SK-N-DZ (cell line): ENCODE data around the gene KMT5B.

Experiments
- DNase-seq: peaks from one replicate; pipeline ENCODE4 v3.0.0-alpha.2; 2015; ENCODE audit warnings: low spot score

KMT5B gene

GRCh38 chr11:68146010-68146540, 67.0 kb downstream of the KMT5B start:
- no peak for DNase-seq

- DNase-seq, result no peak
Observed at GRCh38 chr11:68145120-68145866, 67.8 kb downstream of the KMT5B start.

- no peak for DNase-seq
Observed at GRCh38 chr11:68143310-68143689, 69.8 kb downstream of the KMT5B start.

GRCh38 chr11:68142441-68143309, 70.4 kb downstream of the KMT5B start:
- no peak for DNase-seq

- no peak for DNase-seq
Observed at GRCh38 chr11:68142028-68142412, 71.1 kb downstream of the KMT5B start.

GRCh38 chr11:68141246-68142027, 71.7 kb downstream of the KMT5B start:
- no peak for DNase-seq

GRCh38 chr11:68140496-68141245, 72.4 kb downstream of the KMT5B start:
- DNase-seq, result no peak

- no peak for DNase-seq
Observed at GRCh38 chr11:68138237-68138636, 74.9 kb downstream of the KMT5B start.

GRCh38 chr11:68137833-68138232, 75.3 kb downstream of the KMT5B start:
- DNase-seq, result no peak

- DNase-seq, result no peak
Observed at GRCh38 chr11:68136866-68137265, 76.2 kb downstream of the KMT5B start.

- DNase-seq, result no peak
Observed at GRCh38 chr11:68135161-68135560, 77.9 kb downstream of the KMT5B start.

- no peak for DNase-seq
Observed at GRCh38 chr11:68133761-68134160, 79.3 kb downstream of the KMT5B start.

- no peak for DNase-seq
Observed at GRCh38 chr11:68130121-68130520, 83.0 kb downstream of the KMT5B start.

GRCh38 chr11:68128682-68129327, 84.3 kb downstream of the KMT5B start:
- no peak for DNase-seq

- no peak for DNase-seq
Observed at GRCh38 chr11:68127714-68128681, 85.1 kb downstream of the KMT5B start.

- DNase-seq, result no peak
Observed at GRCh38 chr11:68125164-68125563, 87.9 kb downstream of the KMT5B start.

- no peak for DNase-seq
Observed at GRCh38 chr11:68122936-68123539, 90.1 kb downstream of the KMT5B start.

GRCh38 chr11:68121067-68121899, 91.8 kb downstream of the KMT5B start, which contains the start of gene CHKA:
Gene CHKA (minus strand): TSS chr11:68121388. CDS start chr11:68121177, 211 bp downstream.
- peak; percentile 92 for DNase-seq
